Measurements from ENCODE around the gene TXNRD1.
A peak's percentile ranks its signal among the peaks of the same experiment; 100 is the strongest.
"Not testable (repeated sequence)": the region's sequence is repeated elsewhere in the genome, so short reads cannot be mapped to it uniquely, and the experiment has no call there.

TXNRD1 gene

DNA sequence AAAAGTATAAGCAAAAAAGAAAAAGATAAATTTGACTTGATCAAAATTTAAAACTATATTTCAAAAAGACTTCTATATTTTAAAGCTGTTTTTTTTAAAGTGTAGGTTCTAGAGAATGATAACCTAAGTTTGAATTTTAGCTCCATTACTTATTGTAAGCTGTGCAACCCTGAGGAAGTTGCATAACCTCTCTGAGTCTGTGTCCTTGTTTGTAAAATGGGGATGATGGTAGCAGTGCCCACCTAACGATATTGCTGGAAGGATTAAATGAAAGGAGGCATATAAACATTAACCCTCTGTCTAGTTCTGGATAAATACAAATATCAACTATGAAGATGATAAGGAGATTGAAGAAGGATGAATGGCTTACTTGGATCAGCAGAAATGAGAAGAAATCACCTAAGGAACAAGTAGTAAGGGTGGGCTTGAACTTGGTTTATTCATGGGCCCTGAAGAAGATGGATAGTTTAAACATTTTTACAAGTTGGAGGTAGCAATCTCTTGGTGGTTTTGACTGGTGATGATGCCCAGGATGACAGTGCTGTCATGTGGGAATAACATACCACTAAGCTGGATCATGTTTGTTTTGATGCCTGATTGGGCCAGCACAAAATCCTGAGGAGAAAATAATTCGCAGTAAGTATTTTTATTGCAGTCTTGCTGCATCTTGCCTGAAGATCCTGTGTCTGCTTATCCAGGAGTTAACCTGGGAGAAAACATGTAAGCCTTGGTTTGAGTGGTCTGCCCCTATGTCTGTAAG, 35.0 kb downstream of the TXNRD1 start:
- Histone ChIP-seq H3K4me3 (ENCODE audit: low read length) (no peak overlapping the region), H3K9ac (ENCODE audit: low read length) (no peak overlapping the region), H3K27me3 (ENCODE audit: control insufficient read depth, insufficient read depth, low read length) (no peaks in the 10 kb centered on the region), H3K27ac (ENCODE audit: low read depth, low read length) (no peak overlapping the region), H3K4me1 (ENCODE audit: control insufficient read depth, insufficient read depth, low read length) (no peaks in the 10 kb centered on the region), H3K36me3 (ENCODE audit: control insufficient read depth, insufficient read depth, low read length) (no peaks in the 10 kb centered on the region)

DNA sequence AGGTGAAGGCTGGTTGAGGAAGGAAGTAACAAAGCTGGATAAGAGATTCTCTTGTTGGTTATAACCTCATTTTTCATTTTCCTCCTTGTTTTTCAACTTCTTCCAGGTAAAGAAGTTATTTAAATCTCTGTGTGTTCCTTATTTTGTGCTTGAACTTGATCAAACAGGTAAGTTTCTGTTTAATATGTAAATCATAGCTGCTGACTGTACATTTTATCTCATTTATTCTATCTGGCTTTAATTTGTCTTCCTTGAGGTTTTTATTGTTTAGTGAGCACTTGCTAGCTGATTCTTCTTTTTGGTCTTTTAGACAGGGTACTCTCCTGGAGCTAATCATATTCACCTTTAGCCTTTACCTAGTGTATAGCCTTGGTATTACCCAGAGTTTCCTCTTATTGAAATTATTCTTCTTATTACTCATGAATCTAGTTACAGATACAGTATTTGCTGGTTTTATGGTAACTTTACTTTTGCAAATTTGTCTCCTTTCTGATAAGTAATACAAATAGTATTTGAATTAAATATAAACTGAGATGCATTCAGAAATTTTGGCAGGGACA, 42.4 kb downstream of the TXNRD1 start:
- Histone ChIP-seq H3K27me3 (ENCODE audit: control insufficient read depth, insufficient read depth, low read length) (no peaks in the 10 kb centered on the region), H3K36me3 (ENCODE audit: control insufficient read depth, insufficient read depth, low read length) (no peaks in the 10 kb centered on the region), H3K4me3 (ENCODE audit: low read length) (no peak overlapping the region), H3K4me1 (ENCODE audit: control insufficient read depth, insufficient read depth, low read length) (no peaks in the 10 kb centered on the region), H3K27ac (ENCODE audit: low read depth, low read length) (no peak overlapping the region), H3K9ac (ENCODE audit: low read length) (no peak overlapping the region)

DNA sequence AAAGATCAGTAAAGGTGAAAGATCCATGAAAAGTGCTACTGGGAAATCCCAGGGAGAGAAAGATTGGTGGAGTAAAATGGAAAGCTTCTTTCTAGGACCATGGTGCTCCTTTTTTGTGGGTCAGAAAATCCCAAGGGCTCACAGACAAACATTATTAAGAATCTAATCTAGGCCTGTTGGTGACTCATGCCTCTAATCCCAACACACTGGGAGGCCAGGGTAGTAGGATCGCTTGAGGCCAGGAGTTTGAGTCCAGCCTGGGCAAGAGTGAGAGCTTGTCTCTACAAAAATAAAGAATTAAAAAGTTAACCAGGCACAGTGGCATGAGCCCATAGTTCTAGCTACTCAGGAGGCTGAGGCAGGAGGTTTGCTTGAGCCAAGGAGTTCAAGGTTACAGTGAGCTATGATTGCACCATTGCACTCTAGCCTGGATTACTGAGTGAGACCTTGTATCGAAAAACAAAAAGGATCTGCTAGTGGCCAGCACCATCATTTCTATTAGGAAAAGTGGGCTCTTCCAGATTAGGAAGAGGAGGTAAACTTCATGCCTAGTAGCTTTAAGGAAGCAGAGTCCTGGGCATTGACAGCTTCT, 43.0 kb downstream of the TXNRD1 start:
- no peaks in the 10 kb centered on the region for H3K4me1 ChIP-seq (ENCODE audit: control insufficient read depth, insufficient read depth, low read length)
- H3K36me3 ChIP-seq (ENCODE audit: control insufficient read depth, insufficient read depth, low read length): no peaks in the 10 kb centered on the region
- H3K27me3 ChIP-seq (ENCODE audit: control insufficient read depth, insufficient read depth, low read length): no peaks in the 10 kb centered on the region
- no peak overlapping the region for H3K27ac ChIP-seq (ENCODE audit: low read depth, low read length)
- H3K9ac ChIP-seq (ENCODE audit: low read length): no peak overlapping the region
- no peak overlapping the region for H3K4me3 ChIP-seq (ENCODE audit: low read length)

DNA sequence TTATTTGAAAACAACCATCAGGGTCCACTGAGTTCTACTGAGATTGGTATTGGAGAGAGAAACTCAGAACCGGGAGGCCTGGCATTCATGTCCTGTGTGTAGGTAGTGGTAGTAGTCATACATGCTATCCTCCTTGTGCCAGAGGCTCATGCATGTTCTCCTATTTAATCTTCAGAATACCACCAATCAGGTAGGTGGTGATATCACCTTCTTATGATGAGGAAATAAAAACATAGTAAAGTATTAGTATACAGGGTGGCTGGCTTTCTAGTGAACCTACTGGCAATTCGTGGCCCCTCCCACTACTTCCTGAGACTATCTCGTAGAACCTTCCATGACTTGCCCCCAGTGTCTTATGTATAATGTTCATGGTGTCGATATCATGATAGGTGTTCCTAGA, 47.4 kb downstream of the TXNRD1 start:
- Histone ChIP-seq H3K27ac (ENCODE audit: low read depth, low read length) (no peak overlapping the region), H3K9ac (ENCODE audit: low read length) (no peak overlapping the region), H3K27me3 (ENCODE audit: control insufficient read depth, insufficient read depth, low read length) (no peaks in the 10 kb centered on the region), H3K36me3 (ENCODE audit: control insufficient read depth, insufficient read depth, low read length) (no peaks in the 10 kb centered on the region), H3K4me3 (ENCODE audit: low read length) (no peak overlapping the region), H3K4me1 (ENCODE audit: control insufficient read depth, insufficient read depth, low read length) (no peaks in the 10 kb centered on the region)

DNA sequence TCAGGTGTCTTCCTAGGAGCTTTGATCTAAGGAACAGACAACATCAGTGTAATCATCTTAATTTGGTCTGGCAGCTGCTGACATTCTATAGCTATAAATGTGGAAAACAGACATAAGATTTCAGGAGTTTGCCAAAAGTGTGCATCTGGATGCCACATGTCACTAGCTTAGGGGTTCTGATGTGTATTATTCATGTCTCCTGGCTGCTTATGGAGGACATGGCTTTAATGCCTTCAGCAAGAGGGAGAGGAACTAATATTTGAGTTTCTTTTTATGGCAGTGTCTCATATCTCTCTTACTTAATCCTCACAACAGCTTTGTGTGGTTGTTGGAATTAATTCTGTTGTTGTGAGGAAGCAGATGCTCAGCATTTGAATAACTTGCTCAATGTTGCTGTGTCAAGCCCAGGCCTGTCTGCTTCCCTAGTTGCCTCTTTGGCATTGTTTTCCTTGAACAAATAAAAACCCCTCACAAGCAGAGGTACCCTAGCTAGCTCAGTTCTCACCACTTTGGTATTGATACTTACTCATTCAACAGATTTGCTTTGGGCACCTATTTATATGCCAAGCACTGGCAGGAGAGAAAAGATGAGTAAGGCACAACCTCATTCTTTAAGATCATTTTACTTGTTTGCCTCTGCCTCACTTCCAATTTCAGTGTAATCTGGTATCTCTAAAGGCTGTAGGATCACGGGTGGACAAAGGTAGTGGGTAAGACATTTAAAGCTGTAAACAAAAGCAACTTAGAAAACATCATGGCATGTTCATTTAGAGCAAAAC, 48.2 kb downstream of the TXNRD1 start:
- H3K4me1 ChIP-seq (ENCODE audit: control insufficient read depth, insufficient read depth, low read length): no peaks in the 10 kb centered on the region
- H3K27ac ChIP-seq (ENCODE audit: low read depth, low read length): no peak overlapping the region
- H3K36me3 ChIP-seq (ENCODE audit: control insufficient read depth, insufficient read depth, low read length): no peaks in the 10 kb centered on the region
- H3K4me3 ChIP-seq (ENCODE audit: low read length): no peak overlapping the region
- no peaks in the 10 kb centered on the region for H3K27me3 ChIP-seq (ENCODE audit: control insufficient read depth, insufficient read depth, low read length)
- no peak overlapping the region for H3K9ac ChIP-seq (ENCODE audit: low read length)

DNA sequence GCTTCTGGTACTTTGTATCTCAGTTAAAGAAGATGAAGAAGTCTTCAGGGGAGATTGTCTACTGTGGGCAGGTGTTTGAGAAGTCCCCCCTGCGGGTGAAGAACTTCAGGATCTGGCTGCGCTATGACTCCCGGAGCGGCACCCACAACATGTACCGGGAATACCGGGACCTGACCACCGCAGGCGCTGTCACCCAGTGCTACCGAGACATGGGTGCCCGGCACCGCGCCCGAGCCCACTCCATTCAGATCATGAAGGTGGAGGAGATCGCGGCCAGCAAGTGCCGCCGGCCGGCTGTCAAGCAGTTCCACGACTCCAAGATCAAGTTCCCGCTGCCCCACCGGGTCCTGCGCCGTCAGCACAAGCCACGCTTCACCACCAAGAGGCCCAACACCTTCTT, 49.9 kb downstream of the TXNRD1 start:
- not testable (repeated sequence) for H3K27me3 ChIP-seq (ENCODE audit: control insufficient read depth, insufficient read depth, low read length)

DNA sequence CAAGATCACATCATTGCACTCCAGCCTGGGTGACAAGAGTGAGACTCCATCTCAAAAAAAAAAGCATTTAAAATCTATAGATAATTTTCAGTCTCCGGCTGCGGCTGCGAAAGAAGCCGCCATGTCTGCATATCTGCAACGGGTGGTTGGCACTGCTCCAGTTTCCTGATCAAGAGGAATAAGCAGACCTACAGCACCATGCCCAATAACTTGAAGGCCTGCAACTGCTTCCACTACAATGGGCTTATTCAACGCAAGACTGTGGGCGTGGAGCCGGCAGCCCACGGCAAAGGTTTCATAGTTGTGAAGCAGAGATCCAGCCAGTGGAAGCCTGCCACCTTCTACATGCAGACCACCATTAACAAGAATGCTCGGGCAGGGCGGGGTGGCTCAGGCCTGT, 57.4 kb downstream of the TXNRD1 start:
- no peaks in the 10 kb centered on the region for H3K27me3 ChIP-seq (ENCODE audit: control insufficient read depth, insufficient read depth, low read length)
- no peaks in the 10 kb centered on the region for H3K4me1 ChIP-seq (ENCODE audit: control insufficient read depth, insufficient read depth, low read length)
- no peaks in the 10 kb centered on the region for H3K36me3 ChIP-seq (ENCODE audit: control insufficient read depth, insufficient read depth, low read length)
- no peak overlapping the region for H3K9ac ChIP-seq (ENCODE audit: low read length)
- H3K27ac ChIP-seq (ENCODE audit: low read depth, low read length): no peak overlapping the region
- H3K4me3 ChIP-seq (ENCODE audit: low read length): no peak overlapping the region

More for the DNA sequence above, 49.9 kb downstream of the TXNRD1 start:
- not testable (repeated sequence) for H3K4me3 ChIP-seq (ENCODE audit: low read length); H3K9ac ChIP-seq (ENCODE audit: low read length); H3K27ac ChIP-seq (ENCODE audit: low read depth, low read length); H3K4me1 ChIP-seq (ENCODE audit: control insufficient read depth, insufficient read depth, low read length); H3K36me3 ChIP-seq (ENCODE audit: control insufficient read depth, insufficient read depth, low read length)

DNA sequence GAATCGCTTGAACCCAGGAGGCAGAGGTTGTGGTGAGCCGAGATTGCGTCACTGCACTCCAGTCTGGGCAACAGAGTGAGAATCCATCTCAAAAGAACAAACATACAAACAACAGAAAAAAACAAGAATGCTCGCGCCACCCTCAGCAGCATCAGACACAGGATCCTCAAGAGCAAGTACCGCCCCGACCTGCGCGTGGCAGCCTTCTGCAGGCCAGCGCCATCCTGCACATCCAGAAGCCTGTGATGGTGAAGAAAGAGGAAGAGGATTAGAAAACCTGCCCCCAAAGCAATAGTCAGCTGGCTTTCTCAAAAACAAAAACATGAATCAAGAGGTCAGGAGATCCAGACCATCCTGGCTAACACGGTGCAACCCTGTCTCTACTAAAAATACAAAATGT, 57.9 kb downstream of the TXNRD1 start:
- Histone ChIP-seq H3K36me3 (ENCODE audit: control insufficient read depth, insufficient read depth, low read length) (no peaks in the 10 kb centered on the region), H3K4me1 (ENCODE audit: control insufficient read depth, insufficient read depth, low read length) (no peaks in the 10 kb centered on the region), H3K9ac (ENCODE audit: low read length) (no peak overlapping the region), H3K27me3 (ENCODE audit: control insufficient read depth, insufficient read depth, low read length) (no peaks in the 10 kb centered on the region), H3K4me3 (ENCODE audit: low read length) (no peak overlapping the region), H3K27ac (ENCODE audit: low read depth, low read length) (no peak overlapping the region)

DNA sequence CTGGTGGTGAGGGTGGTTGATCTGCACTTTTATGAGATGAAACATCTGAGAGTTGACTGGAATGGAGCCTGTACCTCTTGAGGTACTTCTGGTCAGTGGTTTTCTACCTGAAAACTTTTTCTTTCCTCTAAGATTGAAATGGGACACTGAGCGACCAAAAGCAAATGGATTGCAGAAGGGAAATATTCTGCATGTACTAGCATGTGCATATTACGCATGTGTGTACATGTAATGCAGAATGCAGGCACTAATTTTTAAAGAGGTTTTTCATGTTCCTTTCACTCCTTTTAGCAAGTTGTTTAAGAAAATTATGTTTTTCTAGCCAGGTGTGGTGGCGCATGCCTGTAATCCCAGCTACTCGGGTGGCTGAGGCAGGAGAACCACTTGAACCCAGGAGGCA, 59.2 kb downstream of the TXNRD1 start:
- H3K4me1 ChIP-seq (ENCODE audit: control insufficient read depth, insufficient read depth, low read length): no peaks in the 10 kb centered on the region
- H3K9ac ChIP-seq (ENCODE audit: low read length): no peak overlapping the region
- no peak overlapping the region for H3K27ac ChIP-seq (ENCODE audit: low read depth, low read length)
- no peaks in the 10 kb centered on the region for H3K27me3 ChIP-seq (ENCODE audit: control insufficient read depth, insufficient read depth, low read length)
- no peak overlapping the region for H3K4me3 ChIP-seq (ENCODE audit: low read length)
- no peaks in the 10 kb centered on the region for H3K36me3 ChIP-seq (ENCODE audit: control insufficient read depth, insufficient read depth, low read length)

DNA sequence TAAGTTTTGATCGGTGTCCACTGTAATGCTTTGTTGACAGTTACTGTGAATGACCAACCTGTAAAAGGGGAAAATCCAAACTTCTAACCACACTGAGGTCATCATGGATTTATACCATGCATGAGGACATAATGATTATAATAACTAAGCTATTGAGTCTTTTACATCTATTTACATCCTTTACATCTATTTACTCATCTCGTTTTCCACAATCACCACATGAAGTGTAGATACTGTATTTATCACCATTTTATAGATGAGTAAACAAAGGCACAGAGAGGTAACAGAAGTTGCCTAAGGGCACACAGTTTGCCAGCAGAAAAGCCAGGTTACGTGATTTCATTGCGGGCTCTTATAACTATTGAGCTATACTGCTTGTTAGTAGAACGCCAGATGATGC, 60.1 kb downstream of the TXNRD1 start:
- no peaks in the 10 kb centered on the region for H3K36me3 ChIP-seq (ENCODE audit: control insufficient read depth, insufficient read depth, low read length)
- no peak overlapping the region for H3K4me3 ChIP-seq (ENCODE audit: low read length)
- no peaks in the 10 kb centered on the region for H3K4me1 ChIP-seq (ENCODE audit: control insufficient read depth, insufficient read depth, low read length)
- no peaks in the 10 kb centered on the region for H3K27me3 ChIP-seq (ENCODE audit: control insufficient read depth, insufficient read depth, low read length)
- no peak overlapping the region for H3K27ac ChIP-seq (ENCODE audit: low read depth, low read length)
- H3K9ac ChIP-seq (ENCODE audit: low read length): no peak overlapping the region

DNA sequence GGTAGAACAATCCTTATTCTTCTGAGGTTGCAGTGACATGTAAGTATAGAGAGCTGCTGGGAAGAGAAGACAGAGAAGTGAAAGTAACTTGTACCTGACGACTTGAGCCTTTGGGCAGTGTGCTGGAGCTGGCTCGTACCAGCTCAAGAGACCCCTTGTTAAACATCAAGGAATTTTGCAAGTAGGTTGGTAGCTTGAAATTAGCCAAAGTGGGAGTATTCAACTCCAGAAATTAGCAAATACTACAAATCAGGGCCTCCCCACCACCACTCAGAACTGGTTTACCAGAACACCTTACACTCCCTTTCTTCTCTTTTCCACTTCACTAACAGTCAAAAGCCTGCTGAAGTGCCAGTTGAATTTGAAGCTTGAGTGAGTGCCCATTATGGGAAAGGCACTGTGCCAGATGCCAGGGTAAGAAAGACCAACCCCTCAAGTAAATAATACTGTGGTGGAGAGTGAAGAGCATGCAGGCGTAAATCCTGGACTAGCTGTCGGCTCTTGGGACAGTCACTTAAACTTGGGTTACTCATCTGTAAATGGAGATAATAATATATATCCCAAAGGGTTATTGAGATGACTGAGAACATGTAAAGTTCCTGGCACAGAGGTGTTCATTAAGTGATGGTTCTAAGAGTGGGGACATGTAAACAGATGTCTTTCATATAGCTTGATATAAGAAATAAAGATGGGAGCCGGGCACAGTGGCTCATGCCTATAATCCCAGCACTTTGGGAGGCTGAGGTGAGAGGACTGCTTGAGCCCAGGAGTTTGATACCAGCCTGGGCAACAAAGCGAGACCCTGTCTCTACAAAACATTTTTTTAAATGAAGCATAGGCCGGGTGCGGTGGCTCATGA, 60.9 kb downstream of the TXNRD1 start:
- H3K4me3 ChIP-seq (ENCODE audit: low read length): peak overlapping the region; percentile 10
- H3K9ac ChIP-seq (ENCODE audit: low read length): no peak overlapping the region
- H3K27me3 ChIP-seq (ENCODE audit: control insufficient read depth, insufficient read depth, low read length): no peaks in the 10 kb centered on the region
- H3K36me3 ChIP-seq (ENCODE audit: control insufficient read depth, insufficient read depth, low read length): no peaks in the 10 kb centered on the region
- no peak overlapping the region for H3K27ac ChIP-seq (ENCODE audit: low read depth, low read length)
- no peaks in the 10 kb centered on the region for H3K4me1 ChIP-seq (ENCODE audit: control insufficient read depth, insufficient read depth, low read length)

DNA sequence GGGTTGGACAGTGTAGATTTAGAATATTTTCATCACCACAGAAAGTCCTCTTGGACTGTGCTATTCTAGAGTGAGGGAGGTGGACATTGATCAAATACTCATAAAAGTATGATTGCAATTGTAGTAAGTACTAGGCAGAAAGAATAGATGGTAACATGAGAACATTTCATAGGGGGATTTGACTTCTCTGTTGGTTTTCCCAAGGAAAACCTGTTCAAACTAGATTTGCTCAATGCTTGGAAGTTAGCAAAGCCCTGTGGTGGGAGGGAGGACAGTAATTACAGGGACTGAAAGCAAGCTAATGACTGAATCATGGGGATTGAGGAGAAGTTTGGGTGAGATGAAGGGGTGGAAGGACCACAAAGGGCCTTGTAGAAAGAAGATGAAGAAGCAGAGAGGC, 63.6 kb downstream of the TXNRD1 start:
- Histone ChIP-seq H3K27me3 (ENCODE audit: control insufficient read depth, insufficient read depth, low read length) (no peaks in the 10 kb centered on the region), H3K36me3 (ENCODE audit: control insufficient read depth, insufficient read depth, low read length) (no peaks in the 10 kb centered on the region), H3K27ac (ENCODE audit: low read depth, low read length) (no peak overlapping the region), H3K4me1 (ENCODE audit: control insufficient read depth, insufficient read depth, low read length) (no peaks in the 10 kb centered on the region), H3K4me3 (ENCODE audit: low read length) (no peak overlapping the region), H3K9ac (ENCODE audit: low read length) (no peak overlapping the region)
